Stimulated activated CD8-positive, alpha-beta memory T cell treated with anti-CD3 and anti-CD28 coated beads, Interleukin-7, amount 100 ng/mL, for 4 hours (primary cell): ENCODE results near the gene ANKHD1.
"Not testable (repeated sequence)": the region's sequence is repeated elsewhere in the genome, so short reads cannot be mapped to it uniquely, and the experiment has no call there.

ENCODE experiments used
- DNase-seq, 2 donors: peaks; one replicate each; pipeline ENCODE4 v3.0.0-alpha.2; 2020; ENCODE audit warnings: low read depth in 2 of 2

Gene ANKHD1

GRCh38 chr5:140561753-140562523 is 160.3 kb downstream of the ANKHD1 start:
- no peak for DNase-seq

GRCh38 chr5:140563596-140563995 is 162.0 kb downstream of the ANKHD1 start:
- no peak for DNase-seq

- DNase-seq, result peak; percentile 96 to 98
Measured at GRCh38 chr5:140564196-140565023, 162.8 kb downstream of the ANKHD1 start, which contains the start of the genes APBB3 and SLC35A4. TSS of gene APBB3 (minus strand) at chr5:140564598. CDS start at chr5:140564245, 353 bp downstream. TSS of gene SLC35A4 (plus strand) at chr5:140564828. CDS start at chr5:140567170, 2,342 bp downstream.

GRCh38 chr5:140565024-140565779 is 163.6 kb downstream of the ANKHD1 start:
- no peak for DNase-seq

GRCh38 chr5:140565780-140566095 is 164.1 kb downstream of the ANKHD1 start:
- DNase-seq, result no peak

GRCh38 chr5:140566665-140567064 is 165.0 kb downstream of the ANKHD1 start:
- DNase-seq, result no peak

GRCh38 chr5:140567136-140567818 is 165.6 kb downstream of the ANKHD1 start:
- DNase-seq, result no peak

- no peak for DNase-seq
Measured at GRCh38 chr5:140567871-140568270, 166.2 kb downstream of the ANKHD1 start.

GRCh38 chr5:140568443-140569063 is 166.9 kb downstream of the ANKHD1 start:
- DNase-seq, result no peak

GRCh38 chr5:140569197-140569596 is 167.6 kb downstream of the ANKHD1 start:
- DNase-seq, result no peak

- DNase-seq, result no peak
Measured at GRCh38 chr5:140570058-140570457, 168.4 kb downstream of the ANKHD1 start.

- no peak for DNase-seq
Measured at GRCh38 chr5:140570488-140570887, 168.9 kb downstream of the ANKHD1 start.

GRCh38 chr5:140571105-140571504 is 169.5 kb downstream of the ANKHD1 start:
- no peak for DNase-seq

- no peak for DNase-seq
Measured at GRCh38 chr5:140573683-140574082, 172.1 kb downstream of the ANKHD1 start.

- DNase-seq, result no peak
Measured at GRCh38 chr5:140574165-140574564, 172.5 kb downstream of the ANKHD1 start.

- DNase-seq, result no peak
Measured at GRCh38 chr5:140575309-140575708, 173.7 kb downstream of the ANKHD1 start.

- no peak for DNase-seq
Measured at GRCh38 chr5:140576776-140577201, 175.2 kb downstream of the ANKHD1 start.

- not testable (repeated sequence) for DNase-seq
Measured at GRCh38 chr5:140579188-140579747, 177.6 kb downstream of the ANKHD1 start.

GRCh38 chr5:140587495-140587894 is 185.9 kb downstream of the ANKHD1 start:
- no peak for DNase-seq

- no peak for DNase-seq
Measured at GRCh38 chr5:140588311-140589070, 186.9 kb downstream of the ANKHD1 start.
